Neural cell (in vitro differentiated cells): ENCODE results near the gene SNX15. TPM values are rescaled to one million over a fixed set of nuclear protein-coding genes. Genes with fewer than 3 reads are reported as not detected.
"Not testable (repeated sequence)": the region's sequence is repeated elsewhere in the genome, so short reads cannot be mapped to it uniquely, and the experiment has no call there.

ENCODE experiments used
- H2AFZ ChIP-seq: fragments of 200-600, 300-800 bp; sonication (generic), shearing (Covaris generic); 2 replicates; pipeline ENCODE4 v1.6.0; 2014; ENCODE audit warnings: low read depth, mild to moderate bottlenecking, antibody characterized with exemption, low read length, moderate library complexity
- H3F3A ChIP-seq: fragments of 200-600 bp; shearing (Covaris generic); 2 replicates; pipeline ENCODE4 v1.6.1; 2016; ENCODE audit warnings: mild to moderate bottlenecking, moderate library complexity, mixed read lengths, antibody characterized with exemption, low read length; ENCODE audit not compliant: insufficient read depth, poor library complexity, severe bottlenecking
- H3K27ac ChIP-seq: fragments of 200-600, 300-800 bp; sonication (generic), shearing (Covaris generic); 2 replicates; pipeline ENCODE4 v1.5.1; 2014; ENCODE audit warnings: mild to moderate bottlenecking, low read length, moderate library complexity
- H3K27me3 ChIP-seq: fragments of 300-800, 200-600 bp; sonication (generic), shearing (Covaris generic); 2 replicates; pipeline ENCODE4 v1.6.0; 2014; ENCODE audit warnings: mild to moderate bottlenecking, low read depth, low read length, moderate library complexity; ENCODE audit not compliant: insufficient read depth
- H3K36me3 ChIP-seq: fragments of 300-800, 200-600 bp; sonication (generic), shearing (Covaris generic); 2 replicates; pipeline ENCODE4 v1.5.1; 2014; ENCODE audit warnings: mild to moderate bottlenecking, antibody characterized with exemption, low read length, moderate library complexity; ENCODE audit not compliant: insufficient read depth
- H3K4me2 ChIP-seq: fragments of 300-800, 200-600 bp; sonication (generic), shearing (Covaris generic); 2 replicates; pipeline ENCODE4 v1.6.0; 2014; ENCODE audit warnings: mild to moderate bottlenecking, low read length
- H3K4me3 ChIP-seq: fragments of 300-800, 200-600 bp; sonication (generic), shearing (Covaris generic); 2 replicates; pipeline ENCODE4 v1.5.1; 2014; ENCODE audit warnings: mild to moderate bottlenecking, low read length, moderate library complexity
- H3K79me2 ChIP-seq: fragments of 200-600 bp; shearing (Covaris generic); replicated peaks from 2 replicates; pipeline ENCODE4 v1.6.0; 2014; ENCODE audit warnings: mild to moderate bottlenecking, low read length, moderate library complexity; ENCODE audit not compliant: insufficient read depth
- H3K9ac ChIP-seq: fragments of 300-800, 200-600 bp; sonication (generic), shearing (Covaris generic); 2 replicates; pipeline ENCODE4 v1.6.1; 2016; ENCODE audit warnings: mild to moderate bottlenecking, low read length, mixed read lengths
- H3K9me2 ChIP-seq: fragments of 200-600 bp; shearing (Covaris generic); 2 replicates; pipeline ENCODE4 v1.6.1; 2016; ENCODE audit warnings: mild to moderate bottlenecking, low read length, mixed read lengths; ENCODE audit not compliant: insufficient read depth
- H3K9me3 ChIP-seq: fragments of 200-600, 300-800 bp; sonication (generic), shearing (Covaris generic); 2 replicates; pipeline ENCODE4 v1.6.1; 2016; ENCODE audit warnings: mild to moderate bottlenecking, mixed run types, low read length, moderate library complexity, mixed read lengths
- H4K20me1 ChIP-seq: fragments of 200-600 bp; shearing (Covaris generic); 2 replicates; pipeline ENCODE4 v1.6.1; 2016; ENCODE audit warnings: mild to moderate bottlenecking, mixed run types; ENCODE audit not compliant: insufficient read depth
- EP300 ChIP-seq: fragments of 450-650 bp; conservative IDR thresholded peaks from 2 replicates; pipeline ENCODE4 v1.6.1; 2014; ENCODE audit warnings: antibody characterized with exemption, mild to moderate bottlenecking, moderate library complexity; ENCODE audit not compliant: poor library complexity, severe bottlenecking
- EZH2 ChIP-seq: fragments of 200-600, 300-800 bp; shearing (Covaris generic), sonication (generic); IDR thresholded peaks from 2 replicates; pipeline ENCODE4 v1.6.1; 2014; ENCODE audit warnings: antibody characterized with exemption, low read length, borderline replicate concordance, mild to moderate bottlenecking; ENCODE audit not compliant: insufficient read depth, poor library complexity, severe bottlenecking
- MXI1 ChIP-seq: fragments of 450-650 bp; conservative IDR thresholded peaks from 2 replicates; pipeline ENCODE4 v1.6.1; 2014; ENCODE audit warnings: antibody characterized with exemption, mild to moderate bottlenecking; ENCODE audit not compliant: poor library complexity, severe bottlenecking
- POLR2AphosphoS5 ChIP-seq: IDR thresholded peaks from 2 replicates; pipeline ENCODE4 v1.6.1; 2012
- RAD21 ChIP-seq: fragments of 450-650 bp; conservative IDR thresholded peaks from 2 replicates; pipeline ENCODE4 v1.6.1; 2014; ENCODE audit warnings: antibody characterized with exemption, mild to moderate bottlenecking, moderate library complexity
- SMC3 ChIP-seq: fragments of 450-650 bp; conservative IDR thresholded peaks from 2 replicates; pipeline ENCODE4 v1.6.1; 2014; ENCODE audit warnings: antibody characterized with exemption, mild to moderate bottlenecking, moderate library complexity; ENCODE audit not compliant: poor library complexity
- TAF1 ChIP-seq: IDR thresholded peaks from 2 replicates; pipeline ENCODE4 v1.6.1; 2012; ENCODE audit warnings: low read depth
- polyA plus RNA-seq: library from polyadenylated mRNA; depleted of rRNA; stranded (reverse); fragments of >200 nt; gene quantifications from 2 replicates; pipeline ENCODE4 v1.2.3, GENCODE V29; 2014
- TF ChIP-seq, protein P1 (sequence below): IDR thresholded peaks from 2 replicates; pipeline ENCODE4 v1.6.1; 2012; ENCODE audit warnings: borderline replicate concordance
- TF ChIP-seq, protein P2 (sequence below): fragments of 450-650 bp; IDR thresholded peaks from 2 replicates; pipeline ENCODE4 v1.5.1; 2014; ENCODE audit warnings: antibody characterized with exemption, mild to moderate bottlenecking, moderate library complexity; ENCODE audit not compliant: poor library complexity, severe bottlenecking

Gene SNX15
- polyA plus RNA-seq, 1 donor from 2014 or later: 11.2 TPM

DNA sequence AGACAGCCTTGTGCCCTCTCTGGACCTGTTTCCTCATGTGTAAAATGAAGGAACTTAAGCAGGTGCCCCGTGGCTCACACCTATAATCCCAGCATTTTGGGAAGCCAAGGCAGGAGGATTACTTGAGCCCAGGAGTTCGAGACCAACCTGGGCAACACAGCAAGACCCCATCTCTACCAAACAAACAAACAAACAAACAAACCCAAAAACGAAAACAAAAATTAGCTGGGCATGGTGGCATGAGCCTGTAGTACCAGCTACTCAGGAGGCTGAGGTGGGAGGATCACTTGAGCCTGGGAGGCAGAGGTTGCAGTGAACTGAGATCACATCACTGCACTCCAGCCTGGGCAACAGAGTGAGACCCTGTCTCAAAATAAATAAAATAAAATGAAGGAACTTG is 23.3 kb upstream of the SNX15 start:
- not testable (repeated sequence) for H3K27me3 ChIP-seq, H3K36me3 ChIP-seq, H3K27ac ChIP-seq, H3K9me2 ChIP-seq, H3F3A ChIP-seq, H3K9me3 ChIP-seq, H3K4me2 ChIP-seq, H3K9ac ChIP-seq, H2AFZ ChIP-seq, H4K20me1 ChIP-seq, H3K4me3 ChIP-seq, H3K79me2 ChIP-seq

DNA sequence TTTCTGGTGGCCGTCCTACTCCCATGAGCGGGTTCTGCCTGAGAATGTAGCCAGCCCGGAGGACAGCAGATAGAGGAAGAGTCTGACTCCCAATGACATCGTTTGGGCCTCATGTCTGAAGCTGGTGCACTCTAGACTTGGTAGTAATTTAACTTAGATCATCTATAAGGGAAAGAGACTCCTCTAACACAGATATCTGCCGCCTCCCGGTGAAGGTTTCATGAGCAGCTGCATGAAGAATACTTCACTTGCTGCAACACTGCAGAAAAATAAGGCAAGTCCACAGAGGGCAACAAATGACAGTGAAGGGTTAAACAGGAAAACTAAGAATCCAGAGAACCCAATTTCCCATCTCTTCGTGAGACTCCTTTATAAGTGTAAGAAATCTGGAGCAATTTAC is 19.2 kb upstream of the SNX15 start:
- Histone ChIP-seq H3K27me3 (no peaks in the 10 kb centered on the region), H4K20me1 (no peaks in the 10 kb centered on the region), H3K79me2 (no peaks in the 10 kb centered on the region), H3K4me3 (no peak overlapping the region), H3K36me3 (no peaks in the 10 kb centered on the region), H3F3A (no peaks in the 10 kb centered on the region), H2AFZ (no peak overlapping the region), H3K27ac (no peak overlapping the region), H3K9ac (no peak overlapping the region), H3K4me2 (no peak overlapping the region), H3K9me2 (no peaks in the 10 kb centered on the region), H3K9me3 (no peaks in the 10 kb centered on the region)
- TF ChIP-seq EZH2: no peak
- TF ChIP-seq, protein P1, sequence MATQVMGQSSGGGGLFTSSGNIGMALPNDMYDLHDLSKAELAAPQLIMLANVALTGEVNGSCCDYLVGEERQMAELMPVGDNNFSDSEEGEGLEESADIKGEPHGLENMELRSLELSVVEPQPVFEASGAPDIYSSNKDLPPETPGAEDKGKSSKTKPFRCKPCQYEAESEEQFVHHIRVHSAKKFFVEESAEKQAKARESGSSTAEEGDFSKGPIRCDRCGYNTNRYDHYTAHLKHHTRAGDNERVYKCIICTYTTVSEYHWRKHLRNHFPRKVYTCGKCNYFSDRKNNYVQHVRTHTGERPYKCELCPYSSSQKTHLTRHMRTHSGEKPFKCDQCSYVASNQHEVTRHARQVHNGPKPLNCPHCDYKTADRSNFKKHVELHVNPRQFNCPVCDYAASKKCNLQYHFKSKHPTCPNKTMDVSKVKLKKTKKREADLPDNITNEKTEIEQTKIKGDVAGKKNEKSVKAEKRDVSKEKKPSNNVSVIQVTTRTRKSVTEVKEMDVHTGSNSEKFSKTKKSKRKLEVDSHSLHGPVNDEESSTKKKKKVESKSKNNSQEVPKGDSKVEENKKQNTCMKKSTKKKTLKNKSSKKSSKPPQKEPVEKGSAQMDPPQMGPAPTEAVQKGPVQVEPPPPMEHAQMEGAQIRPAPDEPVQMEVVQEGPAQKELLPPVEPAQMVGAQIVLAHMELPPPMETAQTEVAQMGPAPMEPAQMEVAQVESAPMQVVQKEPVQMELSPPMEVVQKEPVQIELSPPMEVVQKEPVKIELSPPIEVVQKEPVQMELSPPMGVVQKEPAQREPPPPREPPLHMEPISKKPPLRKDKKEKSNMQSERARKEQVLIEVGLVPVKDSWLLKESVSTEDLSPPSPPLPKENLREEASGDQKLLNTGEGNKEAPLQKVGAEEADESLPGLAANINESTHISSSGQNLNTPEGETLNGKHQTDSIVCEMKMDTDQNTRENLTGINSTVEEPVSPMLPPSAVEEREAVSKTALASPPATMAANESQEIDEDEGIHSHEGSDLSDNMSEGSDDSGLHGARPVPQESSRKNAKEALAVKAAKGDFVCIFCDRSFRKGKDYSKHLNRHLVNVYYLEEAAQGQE: no peak
- TF ChIP-seq POLR2AphosphoS5: no peak
- no peak for TF ChIP-seq EP300
- TF ChIP-seq, protein P2, sequence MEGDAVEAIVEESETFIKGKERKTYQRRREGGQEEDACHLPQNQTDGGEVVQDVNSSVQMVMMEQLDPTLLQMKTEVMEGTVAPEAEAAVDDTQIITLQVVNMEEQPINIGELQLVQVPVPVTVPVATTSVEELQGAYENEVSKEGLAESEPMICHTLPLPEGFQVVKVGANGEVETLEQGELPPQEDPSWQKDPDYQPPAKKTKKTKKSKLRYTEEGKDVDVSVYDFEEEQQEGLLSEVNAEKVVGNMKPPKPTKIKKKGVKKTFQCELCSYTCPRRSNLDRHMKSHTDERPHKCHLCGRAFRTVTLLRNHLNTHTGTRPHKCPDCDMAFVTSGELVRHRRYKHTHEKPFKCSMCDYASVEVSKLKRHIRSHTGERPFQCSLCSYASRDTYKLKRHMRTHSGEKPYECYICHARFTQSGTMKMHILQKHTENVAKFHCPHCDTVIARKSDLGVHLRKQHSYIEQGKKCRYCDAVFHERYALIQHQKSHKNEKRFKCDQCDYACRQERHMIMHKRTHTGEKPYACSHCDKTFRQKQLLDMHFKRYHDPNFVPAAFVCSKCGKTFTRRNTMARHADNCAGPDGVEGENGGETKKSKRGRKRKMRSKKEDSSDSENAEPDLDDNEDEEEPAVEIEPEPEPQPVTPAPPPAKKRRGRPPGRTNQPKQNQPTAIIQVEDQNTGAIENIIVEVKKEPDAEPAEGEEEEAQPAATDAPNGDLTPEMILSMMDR: no peak

DNA sequence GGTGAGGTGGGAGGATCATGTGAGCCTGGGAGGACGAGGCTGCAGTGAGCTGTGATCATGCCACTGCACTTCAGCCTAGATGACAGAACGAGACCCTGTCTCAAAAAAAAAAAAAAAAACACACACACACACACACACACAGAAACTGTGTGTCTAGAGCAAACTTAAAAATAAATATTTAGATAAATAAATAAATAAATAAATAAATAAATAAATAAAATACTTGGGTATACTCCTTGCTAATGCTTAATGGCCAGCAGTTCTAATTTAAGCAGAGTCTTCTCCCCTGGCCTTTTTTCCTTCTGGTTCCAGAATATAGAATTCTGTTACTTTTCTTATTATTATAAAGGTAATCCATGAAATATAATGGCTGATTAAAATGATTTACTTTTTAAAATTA is 18.4 kb upstream of the SNX15 start:
- Histone ChIP-seq H3K9me3 (no peaks in the 10 kb centered on the region), H2AFZ (no peak overlapping the region), H3K36me3 (no peaks in the 10 kb centered on the region), H3K27me3 (no peaks in the 10 kb centered on the region), H3F3A (no peaks in the 10 kb centered on the region), H3K27ac (no peak overlapping the region), H3K4me3 (no peak overlapping the region), H4K20me1 (no peaks in the 10 kb centered on the region), H3K9me2 (no peaks in the 10 kb centered on the region), H3K79me2 (no peaks in the 10 kb centered on the region), H3K9ac (no peak overlapping the region), H3K4me2 (no peak overlapping the region)
- TF ChIP-seq SMC3: no peak
- TF ChIP-seq, protein P2: no peak
- TF ChIP-seq, protein P1: no peak
- TF ChIP-seq EP300: no peak
- TF ChIP-seq RAD21: no peak
- no peak for TF ChIP-seq TAF1
- TF ChIP-seq MXI1: no peak
- no peak for TF ChIP-seq EZH2
- TF ChIP-seq POLR2AphosphoS5: no peak
